HG02642 (cell line): ENCODE measurements around the gene IGF2BP2.
"Not testable (repeated sequence)": the region's sequence is repeated elsewhere in the genome, so short reads cannot be mapped to it uniquely, and the experiment has no call there.

Experiments used
- ATAC-seq: cut with Tn5 transposase; IDR thresholded peaks from one replicate; pipeline ENCODE4 v1.9.1; 2021; ENCODE audit warnings: mild to moderate bottlenecking; ENCODE audit not compliant: unreplicated experiment, poor library complexity

Gene IGF2BP2

GRCh38 chr3:185838417-185838989 is 13.7 kb upstream of the IGF2BP2 start:
- ATAC-seq = not testable (repeated sequence)

GRCh38 chr3:185837414-185837813 is 12.6 kb upstream of the IGF2BP2 start:
- no peak for ATAC-seq

DNA sequence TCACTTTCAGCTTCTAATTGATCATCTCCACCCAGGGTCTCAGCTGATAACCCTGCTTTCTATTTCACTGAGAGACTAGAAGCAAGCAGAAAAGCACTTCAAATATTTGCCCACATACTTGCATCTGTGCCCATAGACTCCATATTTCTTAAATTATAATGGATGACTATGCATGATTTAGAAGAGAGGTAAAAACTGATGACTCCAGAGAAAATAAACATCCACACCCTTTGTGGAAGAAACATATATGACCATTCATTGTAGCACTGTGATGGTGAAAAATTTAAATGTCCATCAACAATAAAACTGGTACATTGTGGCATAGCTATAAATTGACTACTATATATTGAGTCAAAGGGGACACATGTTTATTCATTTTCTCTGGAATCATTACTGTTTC is 7.1 kb upstream of the IGF2BP2 start:
- ATAC-seq = no peak

DNA sequence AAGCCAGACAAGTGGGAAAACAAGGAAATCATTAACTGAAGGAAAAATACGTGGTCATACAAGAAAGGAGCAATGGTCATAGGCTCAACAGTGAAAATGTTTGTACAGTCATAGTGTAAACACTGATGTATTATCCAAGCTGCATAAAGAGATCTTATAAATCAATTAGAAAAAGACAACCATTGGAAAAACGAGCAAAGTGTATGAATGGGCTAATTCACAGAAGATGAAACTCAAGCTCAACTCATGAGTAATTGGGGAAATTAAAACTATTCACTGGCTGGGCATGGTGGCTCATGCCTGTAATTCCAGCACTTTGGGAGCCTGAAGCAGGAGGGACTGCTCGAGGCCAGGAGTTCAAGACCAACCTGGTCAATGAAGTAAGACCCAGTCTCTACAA is 6.4 kb upstream of the IGF2BP2 start:
- no peak for ATAC-seq

GRCh38 chr3:185830018-185830797 is 5.4 kb upstream of the IGF2BP2 start:
- ATAC-seq = no peak

DNA sequence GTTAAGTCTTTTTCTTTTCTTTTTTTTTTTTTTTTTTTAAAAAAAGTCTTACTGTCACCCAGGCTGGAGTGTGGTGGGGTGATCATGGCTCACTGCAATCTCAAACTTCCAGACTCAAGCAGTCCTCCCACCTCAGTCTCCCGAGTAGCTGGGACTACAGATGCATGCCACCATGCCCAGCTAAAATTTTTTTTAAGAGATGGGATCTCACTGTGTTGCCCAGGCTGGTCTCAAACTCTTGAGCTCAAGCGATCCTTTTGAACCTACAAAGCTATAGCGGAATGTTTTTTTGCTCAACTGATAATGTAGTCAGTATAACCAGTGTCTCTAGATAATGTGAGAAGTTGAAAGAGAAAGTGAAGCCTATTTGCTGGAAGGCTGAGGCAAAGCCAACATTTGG is 3.9 kb upstream of the IGF2BP2 start:
- ATAC-seq = no peak

DNA sequence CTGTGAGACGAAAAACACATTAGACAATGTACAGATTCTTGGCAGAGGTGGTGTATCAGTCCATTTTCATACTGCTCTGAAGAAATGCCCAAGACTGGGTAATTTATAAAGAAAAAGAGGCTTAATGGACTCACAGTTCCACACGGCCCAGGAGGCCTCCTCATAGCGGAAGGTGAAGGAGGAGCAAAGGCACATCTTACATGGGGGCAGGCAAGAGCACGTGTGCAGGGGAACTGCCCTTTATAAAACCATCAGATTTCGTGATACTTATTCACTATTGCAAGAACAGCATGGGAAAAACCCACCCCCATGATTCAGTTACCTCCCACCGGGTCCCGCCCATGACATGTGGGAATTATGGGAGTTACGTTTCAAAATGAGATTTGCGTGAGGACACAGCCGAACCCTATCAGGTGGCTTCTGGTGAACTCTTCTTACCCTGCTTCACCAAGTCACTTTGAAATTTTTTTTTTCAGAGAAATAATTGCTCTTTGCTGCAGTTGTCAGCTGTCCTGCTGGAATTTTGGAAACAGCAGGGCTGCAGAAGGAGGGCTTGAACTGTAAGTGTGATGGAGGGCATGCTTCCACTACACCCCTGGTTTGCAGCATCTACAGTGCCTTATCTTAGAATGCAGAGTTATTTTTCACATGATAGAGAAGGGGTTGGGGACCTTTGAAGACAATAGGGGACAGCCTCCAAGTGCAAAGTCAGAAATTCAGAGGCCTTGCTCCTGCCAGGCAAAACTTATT is 2.9 kb upstream of the IGF2BP2 start:
- ATAC-seq = no peak

GRCh38 chr3:185825639-185826481 is 1.0 kb upstream of the IGF2BP2 start:
- peak; percentile 55 for ATAC-seq

DNA sequence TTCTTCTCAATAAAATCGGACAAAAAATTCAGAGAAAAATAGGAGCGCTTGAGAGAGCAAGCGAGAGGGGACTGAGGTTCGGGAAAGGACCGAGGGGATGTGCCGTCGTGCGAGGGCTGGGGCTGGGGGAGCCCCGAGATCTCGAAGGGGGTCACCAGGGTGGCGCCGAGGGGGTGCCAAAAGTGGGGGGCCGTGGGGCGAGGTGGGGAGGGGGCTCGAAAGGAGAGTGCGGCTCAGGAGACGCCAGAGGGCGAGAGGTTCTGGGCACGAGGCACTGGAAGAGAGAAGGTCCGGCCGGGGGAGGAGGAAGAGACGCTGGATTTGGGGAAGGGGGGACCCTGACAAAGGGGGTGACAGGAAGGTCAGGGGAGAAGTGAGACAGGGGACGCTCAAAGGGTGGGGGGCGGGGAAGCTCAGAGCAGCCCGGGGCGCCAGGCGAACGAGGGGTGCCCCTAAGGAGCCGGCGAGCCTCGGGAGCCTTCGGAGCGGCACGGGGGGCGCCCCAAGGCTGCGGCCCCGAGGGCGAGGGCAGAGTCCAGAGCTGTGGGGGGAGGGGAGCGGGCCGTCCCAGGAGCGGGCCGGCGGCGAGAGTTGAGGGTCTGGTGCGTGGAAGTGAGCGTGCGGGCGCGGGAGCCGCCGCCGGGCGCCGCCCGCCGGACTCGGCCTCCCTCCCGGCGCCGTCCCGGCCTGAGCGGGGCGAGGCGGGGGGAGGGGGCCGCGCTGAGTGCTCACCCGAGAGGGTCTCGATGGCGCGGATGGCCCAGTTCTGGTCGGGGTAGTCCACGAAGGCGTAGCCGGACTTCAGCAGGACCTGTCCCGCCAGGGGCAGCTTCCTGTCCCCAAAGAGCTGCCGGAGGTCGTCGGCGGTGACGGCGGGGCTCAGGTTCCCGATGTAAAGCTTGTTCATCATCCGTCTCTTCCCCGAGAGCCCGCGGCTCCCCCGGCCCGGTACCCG is 514 bp downstream of the IGF2BP2 start:
- ATAC-seq = peak; percentile 18

- ATAC-seq = no peak
These were observed 1.5 kb downstream of the IGF2BP2 start for GRCh38 chr3:185823078-185824044.

DNA sequence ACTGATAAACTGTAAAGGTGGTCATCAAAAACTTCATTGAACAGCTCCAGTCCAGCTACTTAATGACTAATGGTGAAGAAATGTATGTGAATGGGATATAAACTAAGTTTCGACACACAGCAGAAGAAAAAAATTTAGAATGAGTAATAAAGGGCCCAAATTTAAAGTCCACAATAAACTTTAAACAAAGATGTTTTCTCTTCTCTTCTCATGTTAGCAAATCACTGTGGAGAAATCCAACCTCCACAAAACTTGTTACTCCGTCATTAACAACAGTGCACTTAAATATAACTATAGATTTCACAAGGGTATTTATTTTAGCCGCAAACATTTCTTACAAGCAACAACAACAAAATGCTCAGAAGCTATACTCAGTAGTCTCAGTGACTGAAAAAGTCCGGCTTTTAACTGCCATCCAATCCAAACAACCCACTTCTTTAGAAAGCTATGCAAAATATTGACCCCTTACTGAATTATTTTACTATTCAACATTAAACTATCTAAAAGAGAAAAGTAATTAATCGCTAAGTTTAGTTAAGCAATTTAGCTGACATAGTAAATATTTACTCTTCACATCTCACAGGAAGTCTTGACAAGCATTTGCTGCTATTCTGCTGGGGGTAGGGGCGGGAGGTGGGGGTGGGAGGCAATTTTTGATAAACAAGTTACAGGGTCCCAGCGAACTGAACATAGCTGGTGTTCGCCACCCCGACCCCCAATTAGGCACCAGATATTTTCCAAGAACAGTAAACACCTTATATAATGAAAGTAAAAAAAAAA is 2.4 kb downstream of the IGF2BP2 start:
- ATAC-seq = no peak

- ATAC-seq = no peak
These were observed 3.7 kb downstream of the IGF2BP2 start for GRCh38 chr3:185820973-185821758.

- no peak for ATAC-seq
These were observed 6.5 kb downstream of the IGF2BP2 start for GRCh38 chr3:185818267-185818875.

DNA sequence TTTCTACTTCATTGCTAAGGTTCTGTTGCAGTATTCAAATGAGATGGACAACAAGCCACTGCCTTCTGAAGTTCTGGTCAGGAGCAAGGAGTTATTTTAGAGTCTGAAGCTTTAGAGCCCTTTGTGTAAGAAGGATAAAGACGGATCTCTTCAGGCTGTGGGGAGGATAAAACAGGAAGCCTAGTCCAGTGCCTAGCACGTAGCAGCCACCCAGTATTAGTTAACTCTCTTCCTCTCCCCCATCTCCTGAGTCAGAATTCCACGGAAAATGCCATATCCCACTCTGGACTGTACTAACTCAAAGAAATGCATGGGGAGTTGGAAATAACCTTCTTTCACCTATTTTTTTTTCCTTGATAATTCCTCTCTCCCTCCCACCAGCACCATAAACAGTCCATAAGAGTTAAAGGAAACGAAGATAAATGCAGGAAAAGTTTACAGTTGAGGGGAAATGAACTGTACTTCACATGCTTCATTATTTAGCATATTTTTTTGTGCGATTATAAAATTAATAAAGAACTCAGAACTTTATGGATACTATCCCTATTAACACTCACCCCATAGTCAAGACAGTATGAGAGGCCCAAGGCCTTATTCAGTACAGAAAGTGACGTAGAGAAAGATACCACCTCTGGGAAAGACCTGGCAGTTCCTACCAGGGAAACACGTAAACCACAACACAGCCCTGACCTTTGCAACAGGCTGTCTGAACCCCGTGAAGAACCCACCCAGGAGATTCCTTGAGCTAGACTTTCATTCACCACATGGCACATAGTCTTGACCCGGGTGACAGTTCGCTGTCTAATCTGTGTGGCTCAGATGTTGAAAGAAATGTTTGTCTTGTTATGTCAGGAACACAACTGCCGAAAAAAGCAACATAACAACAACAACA is 9.2 kb downstream of the IGF2BP2 start:
- ATAC-seq = no peak

DNA sequence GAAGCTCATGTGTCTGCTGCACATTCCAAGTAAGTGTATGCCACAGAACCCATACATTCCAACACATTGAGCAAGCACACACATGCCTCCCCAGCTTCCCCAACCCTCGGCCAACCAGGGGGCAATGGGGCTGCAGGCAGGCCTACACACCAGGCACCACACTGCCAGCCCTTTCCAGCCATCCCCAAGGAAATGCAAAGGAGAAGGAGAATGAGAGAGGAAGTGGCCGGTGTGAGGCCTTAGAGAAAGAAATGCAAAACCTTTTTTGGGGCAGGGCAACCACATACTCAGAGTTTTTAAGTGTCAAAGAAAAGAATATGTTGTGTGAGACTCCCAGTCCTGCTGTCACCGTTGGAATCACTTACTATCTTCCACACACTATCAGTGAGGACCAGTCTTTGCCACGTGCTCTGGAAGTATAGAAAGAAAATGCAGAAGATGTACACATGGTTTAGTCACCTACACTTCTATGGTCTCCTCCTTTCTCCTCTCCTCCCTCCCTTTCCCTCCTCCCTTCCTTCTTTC is 11.1 kb downstream of the IGF2BP2 start:
- ATAC-seq = no peak
